HepG2 (cell line): ENCODE results near the gene PTPN3. TPM values are rescaled to one million over a fixed set of nuclear protein-coding genes. Genes with fewer than 3 reads are reported as not detected.

ENCODE experiments used
- CREB1 ChIP-seq, 2 experiments: fragments of 450-650 bp in 1 of 2; IDR thresholded peaks; 2 replicates each; pipeline ENCODE4 v1.6.1; 2016 to 2017; ENCODE audit warnings: control low read depth in 1 of 2, mild to moderate bottlenecking in 1 of 2, missing compliant biosample characterization in 1 of 2, missing genetic modification characterization in 1 of 2
- ELF1 ChIP-seq: sonication (generic); formaldehyde crosslinking; IDR thresholded peaks from 2 replicates; pipeline ENCODE4 v1.4.0; 2020; ENCODE audit warnings: missing genetic modification reagents
- EP300 ChIP-seq, 3 experiments: sonication (generic) in 1 of 3; formaldehyde crosslinking in 1 of 3; IDR thresholded peaks; 2 replicates each; pipeline versions ENCODE4 v1.5.1 to v1.6.1; 2011 to 2020; ENCODE audit warnings: low read depth in 2 of 3, low read length in 2 of 3, borderline replicate concordance in 1 of 3, improper control_type of control experiment in 1 of 3, mild to moderate bottlenecking in 1 of 3, missing genetic modification reagents in 1 of 3, moderate library complexity in 1 of 3
- GABPA ChIP-seq, 2 experiments: IDR thresholded peaks; 2 replicates each; pipeline ENCODE4 v1.6.1; 2011 to 2016; ENCODE audit warnings: low read depth in 2 of 2, low read length in 1 of 2, missing biosample characterization in 1 of 2, missing genetic modification characterization in 1 of 2
- HMGXB3 ChIP-seq: sonication (generic); formaldehyde crosslinking; IDR thresholded peaks from 2 replicates; pipeline ENCODE4 v1.4.0; 2020; ENCODE audit warnings: missing genetic modification reagents, borderline replicate concordance
- NFRKB ChIP-seq: fragments of 450-650 bp; IDR thresholded peaks from 2 replicates; pipeline ENCODE4 v1.6.1; 2017
- RAD51 ChIP-seq: fragments of 450-650 bp; IDR thresholded peaks from 2 replicates; pipeline ENCODE4 v1.6.1; 2016; ENCODE audit warnings: borderline replicate concordance
- RXRA ChIP-seq: sonication (generic); formaldehyde crosslinking; IDR thresholded peaks from 2 replicates; pipeline ENCODE4 v1.5.1; 2020; ENCODE audit warnings: missing genetic modification reagents
- SATB2 ChIP-seq: sonication (generic); formaldehyde crosslinking; IDR thresholded peaks from 2 replicates; pipeline ENCODE4 v1.5.0; 2020; ENCODE audit warnings: missing genetic modification reagents
- THAP11 ChIP-seq: IDR thresholded peaks from 2 replicates; pipeline ENCODE4 v1.6.1; 2016; ENCODE audit warnings: missing biosample characterization, missing genetic modification reagents
- ZBTB14 ChIP-seq: sonication (generic); formaldehyde crosslinking; IDR thresholded peaks from 2 replicates; pipeline ENCODE4 v1.4.0; 2020; ENCODE audit warnings: missing genetic modification reagents
- ZNF143 ChIP-seq: sonication (generic); formaldehyde crosslinking; IDR thresholded peaks from 2 replicates; pipeline ENCODE4 v1.4.0; 2020; ENCODE audit warnings: missing genetic modification reagents
- ZNF329 ChIP-seq: sonication (generic); formaldehyde crosslinking; IDR thresholded peaks from 2 replicates; pipeline ENCODE4 v1.9.0; 2021; ENCODE audit warnings: low read depth, mild to moderate bottlenecking, missing genetic modification reagents
- ZNF354B ChIP-seq: sonication (generic); formaldehyde crosslinking; IDR thresholded peaks from 2 replicates; pipeline ENCODE4 v1.8.0; 2022; ENCODE audit warnings: mild to moderate bottlenecking, missing genetic modification reagents
- ZNF577 ChIP-seq: sonication (generic); formaldehyde crosslinking; IDR thresholded peaks from 2 replicates; pipeline ENCODE4 v1.4.0; 2020; ENCODE audit warnings: mild to moderate bottlenecking, low read depth, missing genetic modification reagents, borderline replicate concordance
- ZNF607 ChIP-seq: sonication (generic); formaldehyde crosslinking; IDR thresholded peaks from 2 replicates; pipeline ENCODE4 v1.5.1; 2020; ENCODE audit warnings: missing genetic modification reagents, mild to moderate bottlenecking, borderline replicate concordance
- ZNF709 ChIP-seq: sonication (generic); formaldehyde crosslinking; IDR thresholded peaks from 2 replicates; pipeline ENCODE4 v1.5.0; 2020; ENCODE audit warnings: mild to moderate bottlenecking, missing genetic modification reagents
- ZNF75D ChIP-seq: sonication (generic); formaldehyde crosslinking; IDR thresholded peaks from 2 replicates; pipeline ENCODE4 v1.8.1; 2023; ENCODE audit warnings: missing genetic modification reagents, mild to moderate bottlenecking, borderline replicate concordance
- polyA plus RNA-seq, 8 experiments: library from polyadenylated mRNA; depleted of rRNA in 3 of 8; stranded (reverse) in 7 of 8; unstranded in 1 of 8; fragments of >200 nt; fragmentation: Illumina TruSeq in 4 of 8; extraction: Trizol in 4 of 8; gene quantifications; 2 replicates each; pipeline versions ENCODE4 v1.2.1 to v1.2.3, GENCODE V29; 2011 to 2016; ENCODE audit warnings: low read depth in 4 of 8, missing spikeins in 1 of 8, mixed read lengths in 1 of 8; ENCODE audit not compliant: insufficient read depth in 1 of 8
- total RNA-seq, 5 experiments: library from RNA; depleted of rRNA; stranded (reverse); fragments of >200 nt; fragmentation: Illumina TruSeq; extraction: Trizol; gene quantifications; 2 replicates each; pipeline ENCODE4 v1.2.3, GENCODE V29; 2016; ENCODE audit warnings: low read depth in 1 of 5
- TF ChIP-seq, protein P1 (sequence below): IDR thresholded peaks from 2 replicates; pipeline ENCODE4 v1.6.1; 2012; ENCODE audit warnings: low read length, improper control_type of control experiment
- TF ChIP-seq, protein P2 (sequence below): sonication (generic); formaldehyde crosslinking; IDR thresholded peaks from 2 replicates; pipeline ENCODE4 v1.5.0; 2020; ENCODE audit warnings: missing genetic modification reagents

PTPN3 gene
- total and polyA plus RNA-seq, 2 of the 13 experiments (the other 11 are each of a cell fraction or from before 2014, with no cell fraction given): 5.6 to 20.5 TPM

DNA sequence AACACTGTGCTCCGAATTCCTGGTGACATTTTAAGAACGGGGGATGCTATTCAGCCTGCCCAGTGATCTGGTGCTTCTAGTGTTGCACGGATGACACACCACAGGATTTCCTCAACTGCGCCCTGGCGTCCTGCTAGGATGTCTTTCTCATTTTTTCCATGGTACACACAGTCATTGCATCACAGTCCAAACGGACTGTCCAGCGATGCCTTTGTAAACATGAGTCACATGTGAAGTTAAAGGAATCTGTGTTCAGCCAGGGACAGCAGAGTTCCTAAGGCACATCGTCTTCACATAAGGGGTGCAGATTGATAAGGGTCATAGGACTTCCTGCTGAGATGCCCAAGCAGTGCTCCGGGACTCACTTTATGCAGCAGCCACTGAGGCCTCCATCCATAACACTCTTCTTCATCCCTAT is 9.3 kb upstream of the PTPN3 start (continued):
- TF ChIP-seq, protein P1, sequence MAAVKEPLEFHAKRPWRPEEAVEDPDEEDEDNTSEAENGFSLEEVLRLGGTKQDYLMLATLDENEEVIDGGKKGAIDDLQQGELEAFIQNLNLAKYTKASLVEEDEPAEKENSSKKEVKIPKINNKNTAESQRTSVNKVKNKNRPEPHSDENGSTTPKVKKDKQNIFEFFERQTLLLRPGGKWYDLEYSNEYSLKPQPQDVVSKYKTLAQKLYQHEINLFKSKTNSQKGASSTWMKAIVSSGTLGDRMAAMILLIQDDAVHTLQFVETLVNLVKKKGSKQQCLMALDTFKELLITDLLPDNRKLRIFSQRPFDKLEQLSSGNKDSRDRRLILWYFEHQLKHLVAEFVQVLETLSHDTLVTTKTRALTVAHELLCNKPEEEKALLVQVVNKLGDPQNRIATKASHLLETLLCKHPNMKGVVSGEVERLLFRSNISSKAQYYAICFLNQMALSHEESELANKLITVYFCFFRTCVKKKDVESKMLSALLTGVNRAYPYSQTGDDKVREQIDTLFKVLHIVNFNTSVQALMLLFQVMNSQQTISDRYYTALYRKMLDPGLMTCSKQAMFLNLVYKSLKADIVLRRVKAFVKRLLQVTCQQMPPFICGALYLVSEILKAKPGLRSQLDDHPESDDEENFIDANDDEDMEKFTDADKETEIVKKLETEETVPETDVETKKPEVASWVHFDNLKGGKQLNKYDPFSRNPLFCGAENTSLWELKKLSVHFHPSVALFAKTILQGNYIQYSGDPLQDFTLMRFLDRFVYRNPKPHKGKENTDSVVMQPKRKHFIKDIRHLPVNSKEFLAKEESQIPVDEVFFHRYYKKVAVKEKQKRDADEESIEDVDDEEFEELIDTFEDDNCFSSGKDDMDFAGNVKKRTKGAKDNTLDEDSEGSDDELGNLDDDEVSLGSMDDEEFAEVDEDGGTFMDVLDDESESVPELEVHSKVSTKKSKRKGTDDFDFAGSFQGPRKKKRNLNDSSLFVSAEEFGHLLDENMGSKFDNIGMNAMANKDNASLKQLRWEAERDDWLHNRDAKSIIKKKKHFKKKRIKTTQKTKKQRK: no peak
- peak; percentile 73; the same call in 1 of the 2 replicates for TF ChIP-seq RXRA (CRISPR knock-in tag)
- peak; percentile 69 for TF ChIP-seq CREB1 (IDR thresholded peaks at IDR 0.05)
- TF ChIP-seq CREB1 (CRISPR knock-in tag; IDR thresholded peaks at IDR 0.05): peak; percentile 80
- peak; percentile 70 to 88; a peak in 3 of 4 replicates for TF ChIP-seq EP300 (IDR thresholded peaks at IDR 0.05; ENCODE audit: low read depth in 2 of 2, low read length in 2 of 2)
- TF ChIP-seq EP300 (CRISPR knock-in tag; IDR thresholded peaks at IDR 0.05; ENCODE audit: borderline replicate concordance): peak; percentile 81
- no peak for TF ChIP-seq NFRKB
- TF ChIP-seq ZNF607 (CRISPR knock-in tag): no peak
- TF ChIP-seq ELF1 (CRISPR knock-in tag): peak; percentile 56; the same call in 1 of the 2 replicates
- TF ChIP-seq RAD51: no peak
- no peak for TF ChIP-seq ZNF329 (CRISPR knock-in tag)
- TF ChIP-seq ZNF75D (CRISPR knock-in tag): no peak
- no peak for TF ChIP-seq ZNF354B (CRISPR knock-in tag)
- TF ChIP-seq, protein P2, sequence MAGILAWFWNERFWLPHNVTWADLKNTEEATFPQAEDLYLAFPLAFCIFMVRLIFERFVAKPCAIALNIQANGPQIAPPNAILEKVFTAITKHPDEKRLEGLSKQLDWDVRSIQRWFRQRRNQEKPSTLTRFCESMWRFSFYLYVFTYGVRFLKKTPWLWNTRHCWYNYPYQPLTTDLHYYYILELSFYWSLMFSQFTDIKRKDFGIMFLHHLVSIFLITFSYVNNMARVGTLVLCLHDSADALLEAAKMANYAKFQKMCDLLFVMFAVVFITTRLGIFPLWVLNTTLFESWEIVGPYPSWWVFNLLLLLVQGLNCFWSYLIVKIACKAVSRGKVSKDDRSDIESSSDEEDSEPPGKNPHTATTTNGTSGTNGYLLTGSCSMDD (CRISPR knock-in tag): no peak
- no peak for TF ChIP-seq ZNF577 (CRISPR knock-in tag)
- no peak for TF ChIP-seq GABPA (IDR thresholded peaks at IDR 0.05; ENCODE audit: low read depth, low read length)
- TF ChIP-seq GABPA (CRISPR knock-in tag; IDR thresholded peaks at IDR 0.05; ENCODE audit: low read depth): no peak
- TF ChIP-seq ZBTB14 (CRISPR knock-in tag): no peak
- TF ChIP-seq HMGXB3 (CRISPR knock-in tag): peak; percentile 76; the same call in 1 of the 2 replicates
- TF ChIP-seq SATB2 (CRISPR knock-in tag): no peak
- peak; percentile 83 for TF ChIP-seq THAP11
- no peak for TF ChIP-seq ZNF143 (CRISPR knock-in tag)
- no peak for TF ChIP-seq ZNF709
